Gastrocnemius medialis (tissue), 4 donors: ENCODE data around the gene STX10.

Source experiments
- CTCF ChIP-seq, 5 experiments: fragments of 450-650 bp in 3 of 5; fragments of 200-600 bp in 2 of 5; sonication (generic) in 2 of 5; IDR thresholded peaks in 4 of 5; conservative IDR thresholded peaks in 1 of 5; 1 replicate in 4 of 5; 2 replicates in 1 of 5; pipeline ENCODE4 v1.5.1; 2016 to 2019; ENCODE audit warnings: antibody characterized with exemption in 5 of 5, mild to moderate bottlenecking in 3 of 5, moderate library complexity in 3 of 5
- POLR2A ChIP-seq, 2 donors: fragments of 450-650 bp; IDR thresholded peaks; one replicate each; pipeline ENCODE4 v1.6.1; 2017; ENCODE audit warnings: antibody characterized with exemption in 2 of 2, mild to moderate bottlenecking in 2 of 2, moderate library complexity in 2 of 2

GRCh38 chr19:13099073-13099999 lies 50.8 kb downstream of the STX10 start:
- TF ChIP-seq CTCF (IDR thresholded peaks at IDR 0.05 in 4 of 5, conservative IDR thresholded peaks at IDR 0.05 in 1 of 5) (no peak), POLR2A (IDR thresholded peaks at IDR 0.05) (peak; percentile 23 to 49)
